ENCODE results near the gene BCAS3. TPM values are rescaled to one million over a fixed set of nuclear protein-coding genes. Genes with fewer than 3 reads are reported as not detected.

BCAS3 gene
- polyA plus RNA-seq, 3 donors = 10.3 to 19.1 (median 14.7) TPM

- Histone ChIP-seq H2AFZ (ENCODE audit: insufficient read depth, low read depth, low read length, poor library complexity, severe bottlenecking) (no peak overlapping the region), H4K20me1 (ENCODE audit: insufficient read depth, low read length) (no peaks in the 10 kb centered on the region), H3K9ac (ENCODE audit: insufficient read depth, low read length, poor library complexity, severe bottlenecking) (no peak overlapping the region), H3K36me3 (replicated peaks in 1 of 2; ENCODE audit: control insufficient read depth in 1 of 2, insufficient read depth in 2 of 2, low read length in 2 of 2) (no peaks in the 10 kb centered on the region), H3K27ac (ENCODE audit: low read depth in 1 of 2, low read length in 2 of 2) (no peak overlapping the region), H3K27me3 (ENCODE audit: control insufficient read depth in 2 of 2, insufficient read depth in 2 of 2, low read length in 2 of 2) (peaks cover 5 to 38% of the 10 kb centered on the region in 2 donors), H3K79me2 (ENCODE audit: insufficient read depth, low read length) (no peaks in the 10 kb centered on the region), H3K4me3 (replicated peaks in 1 of 3; ENCODE audit: low read depth in 2 of 3, low read length in 3 of 3) (no peak overlapping the region), H3K4me1 (ENCODE audit: control insufficient read depth in 1 of 2, insufficient read depth in 2 of 2, low read length in 2 of 2) (no peaks in the 10 kb centered on the region), H3K4me2 (replicated peaks; ENCODE audit: extremely low read depth, low read length, poor library complexity, severe bottlenecking) (no peak overlapping the region), H3K9me3 (replicated peaks in 1 of 2; ENCODE audit: control insufficient read depth in 1 of 2, insufficient read depth in 1 of 2, low read length in 2 of 2) (no peaks in the 10 kb centered on the region)
- no CpG with 5 or more reads among the region's 2 CpGs for WGBS (ENCODE audit: insufficient coverage)
- no peak for DNase-seq
- intact Hi-C loops (cut with micrococcal nuclease) = no loop called here
- H3K27ac Mint-ChIP-seq = no peak overlapping the region
- peaks cover 28 to 69% (median 40%) of the 10 kb centered on the region in 3 donors for H3K27me3 Mint-ChIP-seq (ENCODE audit: low read depth in 3 of 3)
- TF ChIP-seq, protein P1, sequence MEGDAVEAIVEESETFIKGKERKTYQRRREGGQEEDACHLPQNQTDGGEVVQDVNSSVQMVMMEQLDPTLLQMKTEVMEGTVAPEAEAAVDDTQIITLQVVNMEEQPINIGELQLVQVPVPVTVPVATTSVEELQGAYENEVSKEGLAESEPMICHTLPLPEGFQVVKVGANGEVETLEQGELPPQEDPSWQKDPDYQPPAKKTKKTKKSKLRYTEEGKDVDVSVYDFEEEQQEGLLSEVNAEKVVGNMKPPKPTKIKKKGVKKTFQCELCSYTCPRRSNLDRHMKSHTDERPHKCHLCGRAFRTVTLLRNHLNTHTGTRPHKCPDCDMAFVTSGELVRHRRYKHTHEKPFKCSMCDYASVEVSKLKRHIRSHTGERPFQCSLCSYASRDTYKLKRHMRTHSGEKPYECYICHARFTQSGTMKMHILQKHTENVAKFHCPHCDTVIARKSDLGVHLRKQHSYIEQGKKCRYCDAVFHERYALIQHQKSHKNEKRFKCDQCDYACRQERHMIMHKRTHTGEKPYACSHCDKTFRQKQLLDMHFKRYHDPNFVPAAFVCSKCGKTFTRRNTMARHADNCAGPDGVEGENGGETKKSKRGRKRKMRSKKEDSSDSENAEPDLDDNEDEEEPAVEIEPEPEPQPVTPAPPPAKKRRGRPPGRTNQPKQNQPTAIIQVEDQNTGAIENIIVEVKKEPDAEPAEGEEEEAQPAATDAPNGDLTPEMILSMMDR (IDR thresholded peaks at IDR 0.05) = no peak
- H3K4me3 Mint-ChIP-seq = no peak overlapping the region
- no peaks in the 10 kb centered on the region for H3K36me3 Mint-ChIP-seq
- peaks cover 0 to 3% (median 0%) of the 10 kb centered on the region in 7 donors for H3K9me3 Mint-ChIP-seq
- no peaks in the 10 kb centered on the region for H3K4me1 Mint-ChIP-seq
Observed at GRCh38 chr17:61422869-61423268, 745.2 kb downstream of the BCAS3 start.

DNA sequence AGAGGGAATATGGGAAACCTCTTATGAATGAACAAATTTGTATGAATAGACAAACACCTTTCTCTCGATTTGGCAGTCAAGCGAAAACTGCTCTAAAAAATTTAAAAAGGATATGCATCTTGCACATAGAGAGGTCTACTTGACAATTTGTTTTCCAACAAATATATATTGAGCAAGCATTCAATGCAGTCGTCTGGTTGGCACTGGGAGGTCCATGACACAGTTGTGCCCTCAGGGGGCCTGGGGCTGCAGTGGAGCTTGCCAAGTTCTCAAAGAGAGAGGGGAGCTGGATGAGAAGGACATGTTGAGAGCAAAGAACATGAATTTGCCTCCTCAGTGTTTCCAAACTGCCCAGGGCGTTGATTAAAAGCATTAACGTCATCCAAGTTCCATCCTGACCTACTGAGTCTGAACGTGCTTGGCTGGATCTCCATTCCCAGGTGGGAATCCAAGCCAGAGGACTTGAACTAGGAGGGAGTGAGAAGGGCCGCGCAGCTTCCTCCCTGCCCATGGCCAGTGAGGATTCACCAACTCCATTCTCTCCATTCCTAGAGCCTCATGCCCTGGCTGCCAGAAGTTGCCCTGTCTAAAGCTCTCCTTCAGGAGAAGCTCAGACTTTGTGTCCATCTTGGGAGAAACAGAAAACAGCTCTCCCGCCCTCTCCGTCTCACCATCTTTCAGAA, 746.5 kb downstream of the BCAS3 start:
- H3K27ac ChIP-seq (ENCODE audit: low read depth in 1 of 2, low read length in 2 of 2) = no peak overlapping the region
- no peak for DNase-seq
- 90% methylated on average over 4 of the region's 10 CpGs for WGBS (ENCODE audit: insufficient coverage)
- no peaks in the 10 kb centered on the region for H4K20me1 ChIP-seq (ENCODE audit: insufficient read depth, low read length)
- Mint-ChIP-seq H3K27me3 (ENCODE audit: low read depth in 3 of 3) (peaks cover 32 to 58% (median 35%) of the 10 kb centered on the region in 3 donors), H3K4me1 (no peaks in the 10 kb centered on the region), H3K4me3 (no peak overlapping the region), H3K36me3 (no peaks in the 10 kb centered on the region), H3K9me3 (peaks cover 0 to 1% (median 0%) of the 10 kb centered on the region in 7 donors), H3K27ac (no peak overlapping the region)
- no peaks in the 10 kb centered on the region for H3K4me1 ChIP-seq (ENCODE audit: control insufficient read depth in 1 of 2, insufficient read depth in 2 of 2, low read length in 2 of 2)
- H3K4me2 ChIP-seq (replicated peaks; ENCODE audit: extremely low read depth, low read length, poor library complexity, severe bottlenecking) = no peak overlapping the region
- H3K4me3 ChIP-seq (replicated peaks in 1 of 3; ENCODE audit: low read depth in 2 of 3, low read length in 3 of 3) = no peak overlapping the region
- H3K79me2 ChIP-seq (ENCODE audit: insufficient read depth, low read length) = no peaks in the 10 kb centered on the region
- intact Hi-C loops (cut with micrococcal nuclease) = no loop called here
- TF ChIP-seq, protein P1 (IDR thresholded peaks at IDR 0.05) = no peak
- H3K9ac ChIP-seq (ENCODE audit: insufficient read depth, low read length, poor library complexity, severe bottlenecking) = no peak overlapping the region
- no peaks in the 10 kb centered on the region for H3K36me3 ChIP-seq (replicated peaks in 1 of 2; ENCODE audit: control insufficient read depth in 1 of 2, insufficient read depth in 2 of 2, low read length in 2 of 2)
- H3K27me3 ChIP-seq (ENCODE audit: control insufficient read depth in 2 of 2, insufficient read depth in 2 of 2, low read length in 2 of 2) = peaks cover 5 to 47% of the 10 kb centered on the region in 2 donors
- H3K9me3 ChIP-seq (replicated peaks in 1 of 2; ENCODE audit: control insufficient read depth in 1 of 2, insufficient read depth in 1 of 2, low read length in 2 of 2) = no peaks in the 10 kb centered on the region
- no peak overlapping the region for H2AFZ ChIP-seq (ENCODE audit: insufficient read depth, low read depth, low read length, poor library complexity, severe bottlenecking)

Data from CD14-positive monocyte (primary cell).